HG03039 (cell line): Measurements from ENCODE around the gene HMOX1.
"Not testable (repeated sequence)": the region's sequence is repeated elsewhere in the genome, so short reads cannot be mapped to it uniquely, and the experiment has no call there.

Experiments used
- ATAC-seq: cut with Tn5 transposase; IDR thresholded peaks from one replicate; pipeline ENCODE4 v1.9.1; 2021; ENCODE audit warnings: mild to moderate bottlenecking, moderate library complexity; ENCODE audit not compliant: unreplicated experiment

The HMOX1 gene

GRCh38 chr22:35378621-35379020 lies 2.3 kb upstream of the HMOX1 start:
- no peak for ATAC-seq

- ATAC-seq: no peak
Measured at GRCh38 chr22:35379146-35379993, 1.5 kb upstream of the HMOX1 start.

DNA sequence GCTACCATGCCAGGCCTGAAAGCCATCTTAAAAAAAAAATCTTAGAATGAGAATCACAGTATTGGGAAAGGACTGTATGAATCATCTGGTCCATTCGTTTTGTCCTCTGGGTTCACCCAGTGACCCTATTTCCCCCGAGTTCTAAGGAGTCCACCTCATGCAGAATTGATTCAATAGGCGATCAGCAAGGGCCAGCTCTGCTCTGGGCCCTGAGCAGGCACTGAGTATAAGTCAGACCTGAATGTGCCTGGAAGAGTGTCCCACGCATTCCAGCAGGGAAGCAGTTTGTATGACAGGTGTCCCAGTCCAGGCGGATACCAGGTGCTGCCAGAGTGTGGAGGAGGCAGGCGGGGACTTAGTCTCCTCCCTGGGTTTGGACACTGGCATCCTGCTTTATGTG lies 883 bp upstream of the HMOX1 start:
- no peak for ATAC-seq

GRCh38 chr22:35381424-35382009 lies 621 bp downstream of the HMOX1 start:
- ATAC-seq: no peak

DNA sequence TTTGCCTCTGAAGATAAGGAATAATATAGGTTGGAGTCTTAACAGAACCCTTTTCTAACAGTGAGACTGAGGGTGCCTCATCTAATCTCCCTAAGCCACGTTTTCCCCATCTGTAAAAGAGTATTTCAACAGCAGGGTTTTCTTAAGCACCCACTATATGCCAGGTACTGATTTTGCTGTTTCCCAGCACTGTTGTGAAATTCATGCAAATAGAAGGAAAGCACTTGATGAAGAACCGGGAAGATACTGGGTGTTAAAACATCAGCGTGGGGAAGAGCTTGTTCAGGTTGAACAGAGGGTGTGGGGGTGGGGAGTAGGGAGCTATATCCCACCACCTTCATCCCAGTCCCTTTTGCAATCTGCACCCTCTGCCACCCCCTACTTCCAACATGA lies 2.8 kb downstream of the HMOX1 start:
- ATAC-seq: no peak

DNA sequence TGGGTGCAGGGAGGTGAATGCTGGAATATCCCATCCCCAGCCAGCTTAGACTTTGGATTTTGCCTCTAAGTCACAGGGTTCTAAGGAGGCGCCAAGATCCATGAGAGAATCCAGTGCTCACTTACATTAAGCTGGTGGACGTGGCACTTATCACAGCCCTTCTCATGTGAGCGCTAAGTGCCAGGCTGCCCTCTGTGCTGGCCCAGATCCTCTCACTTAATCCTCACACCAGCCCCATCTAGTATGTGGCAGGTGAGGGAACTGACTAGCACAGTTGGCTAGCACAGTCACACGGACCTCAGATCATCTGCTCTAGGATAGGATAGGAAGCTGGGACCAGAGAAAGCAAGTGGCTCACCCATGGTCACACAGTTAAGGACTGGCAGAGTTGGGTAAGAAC lies 3.6 kb downstream of the HMOX1 start:
- no peak for ATAC-seq

GRCh38 chr22:35384975-35385588 lies 4.2 kb downstream of the HMOX1 start:
- no peak for ATAC-seq

GRCh38 chr22:35386670-35387288 lies 5.9 kb downstream of the HMOX1 start:
- no peak for ATAC-seq

DNA sequence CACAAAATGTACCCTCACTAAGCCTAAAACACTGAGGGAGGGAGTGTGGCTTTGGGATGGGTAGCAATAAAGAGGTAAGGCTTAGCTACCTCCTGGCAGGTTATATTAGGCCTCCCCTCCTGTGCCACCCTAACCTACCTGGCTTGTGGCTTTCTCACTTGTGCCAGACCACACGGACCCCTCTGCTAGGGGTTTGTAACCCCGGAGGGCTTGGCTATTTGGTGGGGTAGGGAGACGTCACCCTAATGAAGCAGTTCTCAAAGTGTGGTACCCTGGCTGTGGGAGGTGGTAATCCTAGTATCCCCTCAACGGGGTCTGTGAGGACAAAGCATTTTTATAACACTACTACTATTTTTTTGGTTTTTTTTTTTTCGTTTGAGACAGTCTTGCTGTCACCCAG lies 10.0 kb downstream of the HMOX1 start:
- no peak for ATAC-seq

DNA sequence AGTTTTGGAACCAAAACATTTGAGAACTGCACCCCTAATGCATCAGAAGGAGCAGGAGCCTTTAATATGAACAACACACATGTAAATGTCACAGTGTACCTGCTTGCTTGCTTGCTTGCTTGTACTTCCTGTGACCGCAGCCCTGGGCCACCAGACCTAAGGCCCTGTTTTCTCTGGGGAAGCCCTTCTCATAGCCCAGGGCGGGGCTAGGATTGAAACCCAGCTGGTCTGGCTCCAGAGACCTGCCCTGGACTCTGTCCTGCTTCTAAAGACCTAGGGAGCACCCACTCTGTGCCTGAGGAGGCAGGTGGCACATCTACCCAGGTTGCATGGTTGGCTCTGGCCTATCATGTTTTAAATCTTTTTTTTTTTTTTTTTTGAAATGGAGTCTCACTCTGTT lies 11.5 kb downstream of the HMOX1 start:
- no peak for ATAC-seq

- no peak for ATAC-seq
Measured at GRCh38 chr22:35393116-35394010, 12.5 kb downstream of the HMOX1 start.

GRCh38 chr22:35394011-35394312 lies 13.1 kb downstream of the HMOX1 start:
- ATAC-seq: no peak

DNA sequence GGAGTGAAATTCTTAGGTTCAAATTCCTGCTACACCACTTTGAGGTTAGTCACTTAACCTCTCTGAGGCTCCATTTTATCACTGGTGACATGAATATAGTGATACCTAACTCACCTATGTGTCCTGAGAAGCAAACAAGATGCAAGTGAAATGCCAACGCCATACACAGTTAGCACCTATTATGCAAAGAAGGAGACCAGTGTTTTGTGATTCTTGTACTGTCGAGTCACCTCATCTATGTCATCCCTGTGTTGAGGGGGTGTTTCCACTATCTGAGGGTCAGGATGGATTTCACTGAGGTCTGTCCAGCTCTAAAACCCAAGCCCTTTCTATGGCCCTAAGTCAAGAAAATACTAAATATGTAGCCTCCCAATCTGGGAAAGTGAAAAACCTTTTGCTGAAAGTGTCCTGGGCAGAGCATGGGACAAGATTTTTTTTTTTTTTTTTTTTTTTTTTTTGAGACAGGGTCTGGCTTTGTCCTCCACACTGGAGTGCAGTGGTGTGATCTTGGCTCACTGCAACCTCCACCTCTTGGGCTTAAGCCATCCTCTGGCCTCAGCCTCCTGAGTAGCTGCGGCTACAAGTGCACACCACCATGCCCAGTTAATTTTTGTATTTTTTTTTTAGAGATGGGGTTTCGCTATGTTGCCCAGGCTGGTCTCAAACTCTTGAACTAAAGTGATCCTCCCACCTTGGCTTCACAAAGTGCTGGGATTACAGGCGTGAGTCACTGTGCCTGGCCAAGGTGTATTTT lies 14.1 kb downstream of the HMOX1 start:
- ATAC-seq: no peak

DNA sequence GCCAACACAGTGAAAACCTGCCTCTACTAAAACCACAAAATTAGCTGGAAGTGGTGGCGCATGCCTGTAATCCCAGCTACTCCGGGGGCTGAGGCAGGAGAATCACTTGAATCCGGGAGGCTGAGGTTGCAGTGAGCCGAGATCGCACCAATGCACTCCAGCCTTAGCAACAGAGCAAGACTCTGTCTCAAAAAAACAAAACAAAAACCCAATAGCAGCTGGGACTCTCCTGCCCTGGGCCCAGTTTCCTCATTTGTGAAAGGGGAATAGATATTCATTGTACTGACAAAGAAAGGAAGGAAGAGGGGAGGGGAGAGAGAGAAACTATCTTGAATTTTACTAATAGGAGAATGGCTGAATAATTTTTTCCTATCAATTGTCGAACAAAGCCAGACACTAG lies 15.7 kb downstream of the HMOX1 start:
- not testable (repeated sequence) for ATAC-seq

DNA sequence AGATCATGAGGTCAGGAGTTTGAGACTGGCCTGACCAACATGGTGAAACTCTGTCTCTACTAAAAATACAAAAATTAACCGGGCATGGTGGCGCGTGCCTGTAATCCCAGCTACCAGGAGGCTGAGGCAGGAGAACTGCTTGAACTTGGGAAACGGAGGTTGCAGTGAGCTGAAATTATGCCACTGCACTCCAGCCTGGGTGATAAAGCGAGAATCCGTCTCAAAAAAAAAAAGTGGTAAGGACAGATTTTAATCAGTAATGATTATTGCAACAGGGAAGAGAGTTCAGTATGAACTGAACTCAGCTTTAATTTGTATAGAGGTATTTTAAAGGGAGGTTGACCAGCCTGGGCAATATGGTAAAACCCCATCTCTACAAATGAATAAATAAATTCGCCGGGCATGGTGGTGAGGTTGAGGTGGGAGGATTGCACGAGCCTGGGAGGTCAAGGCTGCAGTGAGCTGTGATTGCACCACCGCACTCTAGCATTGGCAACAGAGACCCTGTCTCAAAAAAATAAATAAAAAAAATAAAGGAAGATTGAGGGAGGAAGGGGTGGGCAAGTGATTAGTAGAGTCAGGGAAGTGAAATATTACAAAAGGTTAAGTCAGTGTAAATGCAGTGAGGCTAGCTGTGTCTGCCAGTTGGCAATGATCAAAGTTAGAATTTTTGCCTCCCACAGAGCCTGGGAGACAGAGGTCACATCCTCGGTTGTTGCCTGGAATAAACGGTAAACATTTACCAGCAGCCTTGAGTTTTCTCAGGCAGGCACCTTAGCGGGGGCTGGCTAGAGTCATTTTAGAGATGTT lies 16.4 kb downstream of the HMOX1 start:
- no peak for ATAC-seq

DNA sequence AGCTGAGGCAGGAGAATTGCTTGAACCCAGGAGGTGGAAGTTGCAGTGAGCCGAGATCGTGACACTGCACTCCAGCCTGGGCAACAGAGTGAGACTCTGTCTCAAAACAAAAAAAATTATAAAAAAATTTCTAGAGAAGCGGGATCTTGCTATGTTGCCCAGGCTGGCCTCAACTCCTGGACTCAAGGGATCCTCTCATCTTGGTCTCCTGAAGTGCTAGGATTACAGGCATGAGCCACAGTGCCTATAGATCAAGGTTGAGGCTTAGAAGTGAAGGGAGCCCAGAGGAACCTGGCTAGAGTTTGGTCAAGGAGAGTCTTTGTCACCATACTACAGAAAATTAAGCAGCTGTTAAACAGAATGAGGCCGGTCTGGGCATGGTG lies 17.7 kb downstream of the HMOX1 start:
- no peak for ATAC-seq

DNA sequence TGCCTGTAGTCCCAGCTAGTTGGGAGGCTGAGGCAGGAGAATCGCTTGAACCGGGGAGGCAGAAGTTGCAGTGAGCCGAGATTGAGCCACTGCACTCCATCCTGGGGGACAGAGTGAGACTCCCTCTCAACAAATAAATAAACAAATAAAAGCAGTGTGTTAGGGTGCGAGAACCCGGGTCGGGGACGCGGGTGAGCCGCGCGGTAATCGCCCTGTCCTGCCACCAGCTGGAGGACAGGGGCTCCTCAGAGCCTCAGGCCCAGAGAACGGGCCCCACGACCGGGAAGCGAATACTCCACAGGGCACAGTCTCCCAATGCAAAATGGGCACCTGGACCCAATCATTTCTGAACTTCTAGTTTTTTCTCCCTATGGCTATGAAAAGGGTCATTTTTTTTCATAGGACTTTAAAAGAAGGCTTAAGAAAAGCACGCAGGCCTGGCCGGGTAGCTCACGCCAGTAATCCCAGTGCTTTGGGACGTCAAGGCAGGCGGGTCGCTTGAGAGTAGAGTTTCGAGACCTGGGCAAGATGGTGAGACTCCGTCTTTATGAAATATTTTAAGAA lies 18.3 kb downstream of the HMOX1 start:
- no peak for ATAC-seq

- peak; percentile 92 for ATAC-seq
Measured at GRCh38 chr22:35399678-35400500, 19.0 kb downstream of the HMOX1 start, which contains the start of gene MCM5. TSS of gene MCM5 (plus strand) at chr22:35400140. CDS start at chr22:35400439, 299 bp downstream.
